Neuron (in vitro differentiated cells): ENCODE data around the gene COL10A1.

Experiments used
- H2AFZ ChIP-seq: one replicate; pipeline ENCODE4 v1.6.1; 2013; ENCODE audit warnings: low read depth, mild to moderate bottlenecking, inconsistent platforms, low read length, moderate library complexity
- H3K27me3 ChIP-seq: one replicate; pipeline ENCODE4 v1.6.1; 2013; ENCODE audit warnings: low read length; ENCODE audit not compliant: insufficient read depth
- H3K36me3 ChIP-seq: one replicate; pipeline ENCODE4 v1.6.1; 2013; ENCODE audit warnings: low read length; ENCODE audit not compliant: insufficient read depth
- H3K4me1 ChIP-seq: one replicate; pipeline ENCODE4 v1.6.1; 2013; ENCODE audit warnings: low read length; ENCODE audit not compliant: insufficient read depth
- H3K4me3 ChIP-seq: 2 replicates; pipeline ENCODE4 v1.5.1; 2013; ENCODE audit warnings: mild to moderate bottlenecking, low read length, moderate library complexity
- H3K9me3 ChIP-seq: one replicate; pipeline ENCODE4 v1.6.1; 2013; ENCODE audit warnings: low read length

Gene COL10A1

DNA sequence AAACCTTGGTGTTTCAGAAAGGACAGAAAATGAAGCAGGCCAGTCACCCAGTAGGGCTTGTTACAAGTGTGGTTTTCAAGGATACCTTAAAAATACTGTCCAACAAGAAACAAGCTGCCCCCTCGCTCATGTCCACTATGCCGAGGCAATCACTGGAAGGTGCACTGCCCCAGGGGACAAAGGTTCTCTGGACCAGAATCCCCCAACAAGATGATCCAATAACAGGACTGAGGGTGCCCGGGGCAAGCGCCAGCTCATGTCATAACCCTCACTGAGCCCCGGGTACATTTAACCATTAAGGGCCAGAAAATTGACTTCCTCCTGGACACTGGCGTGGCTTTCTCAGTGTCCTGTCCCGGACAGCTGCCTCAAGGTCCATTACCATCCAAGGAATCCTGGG, 31.9 kb downstream of the COL10A1 start:
- Histone ChIP-seq H3K9me3 (peaks cover 7% of the 10 kb centered on the region), H2AFZ (no peak overlapping the region), H3K4me3 (no peak overlapping the region), H3K27me3 (no peaks in the 10 kb centered on the region), H3K4me1 (no peaks in the 10 kb centered on the region), H3K36me3 (no peaks in the 10 kb centered on the region)

- Histone ChIP-seq H3K36me3 (no peaks in the 10 kb centered on the region), H3K4me3 (no peak overlapping the region), H3K27me3 (no peaks in the 10 kb centered on the region), H3K4me1 (no peaks in the 10 kb centered on the region), H3K9me3 (no peaks in the 10 kb centered on the region), H2AFZ (no peak overlapping the region)
Observed at GRCh38 chr6:116090251-116090650, 35.7 kb downstream of the COL10A1 start.

DNA sequence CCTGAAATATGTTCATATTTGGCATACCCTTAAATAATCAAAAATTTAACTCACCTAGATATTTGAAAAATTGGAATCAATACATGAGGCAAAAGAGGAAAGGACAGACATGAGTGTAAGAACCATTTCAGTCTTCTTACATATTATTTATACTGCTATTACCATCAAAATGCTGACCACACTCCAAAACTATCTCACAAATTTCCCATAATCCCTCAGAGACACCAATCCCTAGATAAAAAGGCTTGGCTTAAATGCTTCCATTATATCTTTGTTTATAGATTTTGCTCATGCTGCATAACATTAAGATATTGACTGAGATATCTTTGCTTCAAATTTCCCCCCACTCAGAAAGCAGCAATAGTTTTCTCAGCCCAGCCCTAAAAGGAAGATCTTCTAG, 37.0 kb downstream of the COL10A1 start:
- H3K4me3 ChIP-seq: no peak overlapping the region
- no peaks in the 10 kb centered on the region for H3K27me3 ChIP-seq
- H3K36me3 ChIP-seq: no peaks in the 10 kb centered on the region
- H2AFZ ChIP-seq: no peak overlapping the region
- no peaks in the 10 kb centered on the region for H3K9me3 ChIP-seq
- H3K4me1 ChIP-seq: no peaks in the 10 kb centered on the region

- H3K27me3 ChIP-seq: no peaks in the 10 kb centered on the region
- no peak overlapping the region for H2AFZ ChIP-seq
- no peak overlapping the region for H3K4me3 ChIP-seq
- H3K9me3 ChIP-seq: no peaks in the 10 kb centered on the region
- no peaks in the 10 kb centered on the region for H3K36me3 ChIP-seq
- H3K4me1 ChIP-seq: no peaks in the 10 kb centered on the region
Observed at GRCh38 chr6:116087437-116088027, 38.4 kb downstream of the COL10A1 start.

DNA sequence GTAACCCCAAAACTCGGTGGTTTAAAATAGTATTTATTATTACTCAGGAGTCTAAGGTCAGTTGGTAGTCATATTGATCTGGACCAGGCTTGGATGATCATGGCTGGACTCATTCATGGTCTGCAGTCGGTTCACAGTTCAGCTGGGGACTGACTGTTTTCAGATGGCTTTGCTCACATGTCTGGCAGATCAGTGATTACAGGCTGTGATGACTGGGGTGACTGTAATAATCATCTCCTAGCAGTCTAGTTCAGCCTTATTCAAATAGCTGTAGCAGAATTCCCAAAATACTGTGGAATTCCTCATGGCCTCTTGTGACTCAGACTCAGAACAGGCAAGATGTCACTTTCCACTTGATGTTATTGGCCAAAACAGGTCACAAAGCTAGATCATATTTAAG, 41.6 kb downstream of the COL10A1 start:
- no peaks in the 10 kb centered on the region for H3K36me3 ChIP-seq
- H2AFZ ChIP-seq: no peak overlapping the region
- H3K4me3 ChIP-seq: no peak overlapping the region
- H3K4me1 ChIP-seq: no peaks in the 10 kb centered on the region
- H3K27me3 ChIP-seq: no peaks in the 10 kb centered on the region
- H3K9me3 ChIP-seq: no peaks in the 10 kb centered on the region

GRCh38 chr6:116083052-116083451, 42.9 kb downstream of the COL10A1 start:
- H3K4me3 ChIP-seq: no peak overlapping the region

DNA sequence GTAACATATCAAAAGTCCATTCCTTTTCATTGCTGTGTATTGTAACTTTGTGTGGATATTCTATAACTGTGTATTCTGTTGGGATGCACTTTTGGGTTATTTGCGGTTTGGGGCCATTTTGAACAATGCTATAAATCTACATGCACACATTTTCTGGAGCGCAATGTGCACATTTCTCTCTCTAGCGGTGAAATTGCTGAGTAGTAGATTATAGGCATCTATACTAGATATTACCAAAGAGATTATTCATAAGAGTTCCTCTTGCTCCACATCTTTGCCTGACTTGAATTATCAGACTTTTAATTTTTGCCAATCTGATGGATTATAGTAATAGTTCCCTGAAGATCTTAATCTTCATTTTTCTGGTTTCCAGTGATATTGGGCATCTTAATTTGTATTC, 47.0 kb downstream of the COL10A1 start:
- H3K9me3 ChIP-seq: no peaks in the 10 kb centered on the region
- no peaks in the 10 kb centered on the region for H3K36me3 ChIP-seq
- no peaks in the 10 kb centered on the region for H3K4me1 ChIP-seq
- no peak overlapping the region for H3K4me3 ChIP-seq
- H2AFZ ChIP-seq: no peak overlapping the region
- no peaks in the 10 kb centered on the region for H3K27me3 ChIP-seq

More at GRCh38 chr6:116083052-116083451, 42.9 kb downstream of the COL10A1 start:
- Histone ChIP-seq H2AFZ (no peak overlapping the region), H3K4me1 (no peaks in the 10 kb centered on the region), H3K36me3 (no peaks in the 10 kb centered on the region), H3K27me3 (no peaks in the 10 kb centered on the region), H3K9me3 (no peaks in the 10 kb centered on the region)

DNA sequence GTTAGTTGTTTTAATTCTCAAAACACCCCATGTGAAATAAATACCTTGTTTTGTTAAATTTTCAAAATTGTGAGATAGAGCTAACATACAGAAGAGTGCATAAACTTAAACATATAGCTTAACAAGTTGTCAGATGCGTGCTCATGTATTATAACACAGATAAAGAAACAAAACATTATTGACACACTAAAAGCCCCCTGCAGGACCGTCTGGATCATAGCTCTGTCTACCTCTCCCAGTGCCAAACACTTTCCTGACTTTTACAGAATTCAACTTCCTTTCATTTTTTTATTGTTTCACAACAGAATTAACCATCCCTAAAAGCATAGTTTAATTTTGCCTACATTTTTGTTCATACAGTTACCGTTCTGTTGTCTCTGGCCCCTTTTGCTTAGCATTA, 47.4 kb downstream of the COL10A1 start:
- H3K9me3 ChIP-seq: no peaks in the 10 kb centered on the region
- H3K4me1 ChIP-seq: no peaks in the 10 kb centered on the region
- no peak overlapping the region for H2AFZ ChIP-seq
- H3K36me3 ChIP-seq: no peaks in the 10 kb centered on the region
- H3K27me3 ChIP-seq: no peaks in the 10 kb centered on the region
- no peak overlapping the region for H3K4me3 ChIP-seq

DNA sequence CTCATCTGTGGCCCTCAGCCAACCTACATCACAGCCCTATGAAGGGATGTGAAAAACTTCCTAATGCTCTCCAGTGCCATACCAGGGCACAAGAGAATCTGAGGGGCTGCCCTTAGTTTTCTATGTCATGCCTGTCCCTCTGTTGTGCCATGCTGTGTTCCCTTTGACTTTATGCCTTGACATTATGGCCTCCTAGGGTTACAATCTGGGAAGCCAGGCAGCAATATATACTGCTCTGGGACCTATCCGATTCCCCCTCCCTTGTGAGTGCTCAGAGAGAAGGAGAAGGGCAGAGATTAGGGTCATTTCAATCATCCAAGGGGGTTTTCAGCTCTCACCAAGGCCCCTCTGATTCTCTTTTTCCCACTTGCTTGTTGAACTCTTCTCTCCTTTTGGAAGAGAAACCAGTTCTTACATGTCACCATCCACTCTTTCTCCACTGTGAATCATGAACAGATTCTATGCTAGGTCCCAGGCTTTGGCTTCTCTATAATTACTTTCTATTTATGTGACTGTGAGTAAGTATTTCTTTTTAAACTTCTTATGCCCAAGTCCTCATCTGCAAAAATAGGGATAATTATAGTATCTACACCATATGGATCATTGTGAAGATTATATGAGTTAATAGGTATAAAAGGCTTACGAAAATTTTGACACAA, 51.1 kb downstream of the COL10A1 start:
- H3K4me1 ChIP-seq: no peaks in the 10 kb centered on the region
- H3K36me3 ChIP-seq: no peaks in the 10 kb centered on the region
- no peak overlapping the region for H3K4me3 ChIP-seq
- H3K27me3 ChIP-seq: no peaks in the 10 kb centered on the region
- no peaks in the 10 kb centered on the region for H3K9me3 ChIP-seq
- H2AFZ ChIP-seq: no peak overlapping the region

- Histone ChIP-seq H3K9me3 (no peaks in the 10 kb centered on the region), H2AFZ (no peak overlapping the region), H3K36me3 (no peaks in the 10 kb centered on the region), H3K4me1 (no peaks in the 10 kb centered on the region), H3K4me3 (no peak overlapping the region), H3K27me3 (no peaks in the 10 kb centered on the region)
Observed at GRCh38 chr6:116073765-116074440, 52.0 kb downstream of the COL10A1 start.

DNA sequence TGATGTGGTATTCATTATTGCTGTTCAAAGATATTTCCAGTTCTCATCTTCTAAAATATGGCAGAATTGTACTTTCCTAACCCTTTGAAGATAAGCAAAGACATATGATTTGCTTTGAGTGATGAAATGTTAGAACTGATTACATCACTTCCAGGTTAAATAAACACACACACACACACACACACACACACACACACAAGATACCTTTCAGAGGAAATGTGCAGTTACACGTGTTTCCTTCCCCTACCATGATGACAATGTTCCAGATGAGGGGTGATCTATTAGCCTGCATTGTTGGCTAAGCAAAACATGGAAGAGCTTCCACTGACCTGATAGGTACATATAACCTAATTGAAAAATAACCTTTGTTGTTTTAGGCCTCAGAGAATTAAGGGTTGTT, 53.6 kb downstream of the COL10A1 start:
- H3K36me3 ChIP-seq: no peaks in the 10 kb centered on the region
- H3K4me3 ChIP-seq: no peak overlapping the region
- H3K9me3 ChIP-seq: no peaks in the 10 kb centered on the region
- H2AFZ ChIP-seq: no peak overlapping the region
- no peaks in the 10 kb centered on the region for H3K27me3 ChIP-seq
- no peaks in the 10 kb centered on the region for H3K4me1 ChIP-seq

- no peaks in the 10 kb centered on the region for H3K27me3 ChIP-seq
- no peaks in the 10 kb centered on the region for H3K4me1 ChIP-seq
Observed at GRCh38 chr6:116070616-116071389, 55.1 kb downstream of the COL10A1 start.

GRCh38 chr6:116070101-116070500, 55.8 kb downstream of the COL10A1 start:
- H3K36me3 ChIP-seq: no peaks in the 10 kb centered on the region
- no peaks in the 10 kb centered on the region for H3K4me1 ChIP-seq
- no peak overlapping the region for H2AFZ ChIP-seq
- no peaks in the 10 kb centered on the region for H3K27me3 ChIP-seq
- H3K4me3 ChIP-seq: no peak overlapping the region
- H3K9me3 ChIP-seq: no peaks in the 10 kb centered on the region

More at GRCh38 chr6:116070616-116071389, 55.1 kb downstream of the COL10A1 start:
- Histone ChIP-seq H3K9me3 (no peaks in the 10 kb centered on the region), H3K36me3 (no peaks in the 10 kb centered on the region), H2AFZ (no peak overlapping the region), H3K4me3 (no peak overlapping the region)
